HG03432 (cell line): ENCODE data around the gene ATRX.
"Not testable (repeated sequence)": the region's sequence is repeated elsewhere in the genome, so short reads cannot be mapped to it uniquely, and the experiment has no call there.

Experiments used
- ATAC-seq: cut with Tn5 transposase; IDR thresholded peaks from one replicate; pipeline ENCODE4 v1.9.1; 2021; ENCODE audit warnings: mild to moderate bottlenecking, moderate library complexity; ENCODE audit not compliant: unreplicated experiment

ATRX gene

GRCh38 chrX:77502951-77503525 is 283.0 kb downstream of the ATRX start:
- no peak for ATAC-seq

- not testable (repeated sequence) for ATAC-seq
Observed at GRCh38 chrX:77500164-77500563, 285.9 kb downstream of the ATRX start.

- no peak for ATAC-seq
Observed at GRCh38 chrX:77493677-77494553, 292.1 kb downstream of the ATRX start.

GRCh38 chrX:77484045-77484444 is 302.0 kb downstream of the ATRX start:
- no peak for ATAC-seq

- no peak for ATAC-seq
Observed at GRCh38 chrX:77455437-77455836, 330.6 kb downstream of the ATRX start.
